RCC 7860 (cell line): ENCODE results near the gene LCE3D.

ENCODE experiments used
- DNase-seq: peaks from one replicate; pipeline ENCODE4 v3.0.0-alpha.2; 2015; ENCODE audit warnings: low spot score
- FAIRE-seq: peaks from 2 replicates; lab custom pipeline; 2012; peaks lifted over from hg19 to GRCh38; lab: Jason Lieb, UNC

LCE3D gene

GRCh38 chr1:152533327-152533938 lies 46.9 kb downstream of the LCE3D start:
- DNase-seq (peak; percentile 28), FAIRE-seq (peak; percentile 4)
